Glutamatergic neuron (in vitro differentiated cells): ENCODE data around the gene ANO9. TPM values are rescaled to one million over a fixed set of nuclear protein-coding genes. Genes with fewer than 3 reads are reported as not detected.

Experiments used
- DNase-seq: peaks from one replicate; pipeline ENCODE4 v3.0.0; 2022
- H3K27ac Mint-ChIP-seq: one replicate; pipeline ENCODE4 v1.8.0; 2020; ENCODE audit warnings: mild to moderate bottlenecking, mixed read lengths, inconsistent platforms; ENCODE audit not compliant: unreplicated experiment
- H3K27me3 Mint-ChIP-seq: one replicate; pipeline ENCODE4 v1.8.0; 2020; ENCODE audit warnings: mild to moderate bottlenecking, moderate library complexity, mixed read lengths, inconsistent platforms; ENCODE audit not compliant: unreplicated experiment
- H3K36me3 Mint-ChIP-seq: one replicate; pipeline ENCODE4 v1.8.0; 2020; ENCODE audit warnings: mild to moderate bottlenecking, mixed read lengths, inconsistent platforms; ENCODE audit not compliant: unreplicated experiment
- H3K4me1 Mint-ChIP-seq: one replicate; pipeline ENCODE4 v1.8.0; 2020; ENCODE audit warnings: mild to moderate bottlenecking, low read depth, mixed read lengths, inconsistent platforms; ENCODE audit not compliant: unreplicated experiment
- H3K4me3 Mint-ChIP-seq: one replicate; pipeline ENCODE4 v1.8.0; 2020; ENCODE audit warnings: mild to moderate bottlenecking, mixed read lengths, inconsistent platforms; ENCODE audit not compliant: unreplicated experiment
- H3K9me3 Mint-ChIP-seq: one replicate; pipeline ENCODE4 v1.8.0; 2020; ENCODE audit warnings: mild to moderate bottlenecking, moderate library complexity, mixed read lengths, inconsistent platforms; ENCODE audit not compliant: unreplicated experiment
- total RNA-seq: library from RNA; stranded (reverse); fragmentation: NEBNext Ultra II Directional; extraction: Animal tissue kit (Norgen Biotek cat#: 25700); gene quantifications from one replicate; pipeline ENCODE4 v1.2.1, GENCODE V29; 2021; ENCODE audit not compliant: unreplicated experiment
- TF ChIP-seq, protein P1 (sequence below): fragments of 200-600 bp; sonication (generic); IDR thresholded peaks from one replicate; pipeline ENCODE4 v1.5.0; 2021; ENCODE audit not compliant: partially characterized antibody, unreplicated experiment

The ANO9 gene
- total RNA-seq, 1 donor from 2014 or later, result 1.8 TPM

DNA sequence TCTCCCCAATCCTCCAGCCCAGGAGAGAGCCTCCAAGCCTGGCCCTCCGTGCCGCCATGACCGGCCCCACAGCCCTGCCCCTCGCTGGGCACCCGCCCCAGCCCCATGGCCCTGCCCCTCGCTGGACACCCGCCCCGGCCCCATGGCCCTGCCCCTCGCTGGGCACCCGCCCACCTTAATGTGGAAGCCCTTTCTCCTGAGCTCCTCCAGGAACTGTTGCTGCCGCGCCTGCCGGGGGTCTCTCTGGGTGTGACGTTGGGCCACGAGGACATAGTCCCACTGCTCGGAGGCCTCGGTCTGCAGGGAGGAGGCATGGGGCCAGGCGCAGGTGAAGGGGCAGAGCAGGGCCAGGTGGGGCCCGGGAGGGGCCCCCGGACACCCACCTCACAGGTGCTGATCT lies 8.2 kb downstream of the ANO9 start:
- TF ChIP-seq, protein P1, sequence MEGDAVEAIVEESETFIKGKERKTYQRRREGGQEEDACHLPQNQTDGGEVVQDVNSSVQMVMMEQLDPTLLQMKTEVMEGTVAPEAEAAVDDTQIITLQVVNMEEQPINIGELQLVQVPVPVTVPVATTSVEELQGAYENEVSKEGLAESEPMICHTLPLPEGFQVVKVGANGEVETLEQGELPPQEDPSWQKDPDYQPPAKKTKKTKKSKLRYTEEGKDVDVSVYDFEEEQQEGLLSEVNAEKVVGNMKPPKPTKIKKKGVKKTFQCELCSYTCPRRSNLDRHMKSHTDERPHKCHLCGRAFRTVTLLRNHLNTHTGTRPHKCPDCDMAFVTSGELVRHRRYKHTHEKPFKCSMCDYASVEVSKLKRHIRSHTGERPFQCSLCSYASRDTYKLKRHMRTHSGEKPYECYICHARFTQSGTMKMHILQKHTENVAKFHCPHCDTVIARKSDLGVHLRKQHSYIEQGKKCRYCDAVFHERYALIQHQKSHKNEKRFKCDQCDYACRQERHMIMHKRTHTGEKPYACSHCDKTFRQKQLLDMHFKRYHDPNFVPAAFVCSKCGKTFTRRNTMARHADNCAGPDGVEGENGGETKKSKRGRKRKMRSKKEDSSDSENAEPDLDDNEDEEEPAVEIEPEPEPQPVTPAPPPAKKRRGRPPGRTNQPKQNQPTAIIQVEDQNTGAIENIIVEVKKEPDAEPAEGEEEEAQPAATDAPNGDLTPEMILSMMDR, result no peak
- DNase-seq, result no peak
- H3K9me3 Mint-ChIP-seq, result peaks cover 2% of the 10 kb centered on the region
- H3K36me3 Mint-ChIP-seq, result no peaks in the 10 kb centered on the region
- H3K4me1 Mint-ChIP-seq, result peaks cover 9% of the 10 kb centered on the region
- H3K4me3 Mint-ChIP-seq, result no peak overlapping the region
- H3K27ac Mint-ChIP-seq, result no peak overlapping the region
- peaks cover 2% of the 10 kb centered on the region for H3K27me3 Mint-ChIP-seq

DNA sequence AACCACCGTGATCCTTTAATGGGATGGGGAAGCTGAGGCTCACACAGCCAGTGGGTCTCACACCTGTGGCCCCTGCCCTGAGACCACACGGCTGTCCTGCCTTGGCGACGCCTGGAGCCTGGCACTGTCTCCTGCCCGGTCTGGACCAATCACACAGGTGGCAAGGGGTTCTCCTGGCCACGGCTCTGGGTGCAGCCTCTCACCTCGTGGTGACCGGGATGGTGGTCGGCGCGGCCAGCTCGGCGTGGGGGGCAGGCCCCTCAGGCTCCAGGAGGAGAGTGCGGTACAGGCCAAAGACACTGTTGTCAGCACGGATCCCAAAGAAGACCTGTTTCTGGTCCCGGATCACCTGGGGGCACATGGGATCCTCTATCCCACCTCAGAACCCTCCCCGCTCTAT lies 8.7 kb downstream of the ANO9 start:
- DNase-seq, result no peak
- peaks cover 4% of the 10 kb centered on the region for H3K27me3 Mint-ChIP-seq
- no peak overlapping the region for H3K4me3 Mint-ChIP-seq
- no peak overlapping the region for H3K27ac Mint-ChIP-seq
- H3K36me3 Mint-ChIP-seq, result no peaks in the 10 kb centered on the region
- peaks cover 4% of the 10 kb centered on the region for H3K4me1 Mint-ChIP-seq
- peaks cover 2% of the 10 kb centered on the region for H3K9me3 Mint-ChIP-seq
- TF ChIP-seq, protein P1, result no peak

DNA sequence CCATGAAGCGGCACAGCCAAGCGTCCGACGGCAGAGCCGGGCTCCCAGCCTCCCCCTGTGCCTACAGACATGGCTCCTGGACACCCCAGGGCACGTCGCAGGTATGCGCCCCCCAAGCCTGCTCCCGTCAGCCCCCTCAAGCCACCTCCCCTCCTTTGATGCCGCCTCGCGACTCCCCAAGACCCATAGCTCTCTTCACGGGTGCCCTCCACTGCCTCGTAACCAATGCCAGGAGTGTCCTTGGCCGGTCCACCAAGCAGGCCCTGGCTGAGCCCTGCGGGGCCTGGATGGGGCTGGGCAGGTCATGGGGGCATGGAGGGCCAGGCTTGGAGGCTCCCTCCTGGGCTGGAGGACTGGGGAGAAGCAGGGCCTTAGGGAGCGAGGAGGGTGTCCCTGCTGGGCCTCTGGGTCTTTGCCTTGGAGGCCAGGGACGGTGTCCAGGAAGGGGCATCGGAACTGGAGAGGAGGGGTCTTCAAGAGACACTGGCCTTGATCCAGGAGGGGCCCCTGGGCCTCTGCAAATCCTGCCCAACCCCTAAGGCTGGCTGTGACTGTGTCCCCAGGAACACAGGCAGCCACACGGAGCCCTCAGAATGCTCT lies 9.2 kb downstream of the ANO9 start:
- TF ChIP-seq, protein P1, result no peak
- Mint-ChIP-seq H3K4me1 (peaks cover 3% of the 10 kb centered on the region), H3K27ac (no peak overlapping the region), H3K4me3 (no peak overlapping the region), H3K27me3 (peaks cover 7% of the 10 kb centered on the region), H3K36me3 (no peaks in the 10 kb centered on the region), H3K9me3 (peaks cover 2% of the 10 kb centered on the region)
- no peak for DNase-seq

DNA sequence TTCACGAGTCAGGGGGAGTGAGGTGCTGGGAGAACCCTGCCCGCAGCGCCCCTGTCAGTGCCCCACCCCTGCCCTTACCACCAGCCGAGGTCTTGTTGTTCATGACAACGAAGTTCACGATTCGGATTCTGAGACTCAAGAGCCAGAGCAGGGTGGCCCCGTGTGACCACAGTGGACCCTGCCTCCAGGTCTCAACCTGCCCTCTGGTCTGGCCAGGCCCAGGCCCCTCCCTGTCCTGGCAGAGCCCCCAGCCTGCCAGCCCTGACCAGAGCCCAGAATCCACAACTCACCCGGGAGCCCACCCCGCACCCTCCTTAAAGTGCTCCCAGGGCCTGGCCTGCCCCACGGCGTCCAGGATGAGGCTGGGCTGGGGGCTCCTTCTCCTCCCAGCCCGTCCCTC lies 9.9 kb downstream of the ANO9 start:
- H3K27ac Mint-ChIP-seq, result no peak overlapping the region
- peaks cover 2% of the 10 kb centered on the region for H3K9me3 Mint-ChIP-seq
- peaks cover 7% of the 10 kb centered on the region for H3K27me3 Mint-ChIP-seq
- DNase-seq, result no peak
- TF ChIP-seq, protein P1, result no peak
- no peak overlapping the region for H3K4me3 Mint-ChIP-seq
- H3K36me3 Mint-ChIP-seq, result no peaks in the 10 kb centered on the region
- peaks cover 3% of the 10 kb centered on the region for H3K4me1 Mint-ChIP-seq

DNA sequence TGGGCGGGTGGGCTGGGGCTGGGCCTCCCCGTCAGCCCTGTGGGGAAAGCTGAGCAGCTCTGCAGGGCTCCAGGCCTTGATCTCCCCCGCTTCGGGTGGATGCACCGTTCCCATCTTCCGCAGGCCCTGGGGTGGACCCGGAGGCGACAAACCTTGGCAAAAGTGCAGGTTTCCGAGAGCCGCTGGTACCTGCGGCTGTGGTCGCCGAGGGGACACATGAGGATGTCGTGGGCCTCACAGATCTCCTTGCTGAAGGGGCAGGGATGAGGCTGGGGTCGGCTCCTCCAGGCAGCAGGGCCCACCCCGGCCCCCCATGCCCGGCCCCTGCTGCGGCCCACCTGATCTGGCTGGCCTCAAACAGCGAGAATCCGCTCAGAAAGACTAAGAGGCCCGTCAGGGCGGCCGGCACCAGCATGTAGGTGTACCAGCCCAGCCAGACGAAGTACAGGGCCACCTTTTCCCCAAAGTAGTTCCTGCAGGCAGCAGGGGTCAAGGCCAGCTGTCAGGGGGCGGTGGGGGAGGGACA lies 11.8 kb downstream of the ANO9 start:
- TF ChIP-seq, protein P1, result no peak
- H3K9me3 Mint-ChIP-seq, result no peaks in the 10 kb centered on the region
- H3K36me3 Mint-ChIP-seq, result peaks cover 4% of the 10 kb centered on the region
- no peak overlapping the region for H3K27ac Mint-ChIP-seq
- no peak for DNase-seq
- no peak overlapping the region for H3K4me3 Mint-ChIP-seq
- H3K4me1 Mint-ChIP-seq, result peaks cover 3% of the 10 kb centered on the region
- peaks cover 7% of the 10 kb centered on the region for H3K27me3 Mint-ChIP-seq
